ENCODE measurements around the gene PRDM7.
"Not testable (repeated sequence)": the region's sequence is repeated elsewhere in the genome, so short reads cannot be mapped to it uniquely, and the experiment has no call there.

PRDM7 gene

GRCh38 chr16:90012991-90013745 lies 64.0 kb downstream of the PRDM7 start:
- TF ChIP-seq, protein P1, sequence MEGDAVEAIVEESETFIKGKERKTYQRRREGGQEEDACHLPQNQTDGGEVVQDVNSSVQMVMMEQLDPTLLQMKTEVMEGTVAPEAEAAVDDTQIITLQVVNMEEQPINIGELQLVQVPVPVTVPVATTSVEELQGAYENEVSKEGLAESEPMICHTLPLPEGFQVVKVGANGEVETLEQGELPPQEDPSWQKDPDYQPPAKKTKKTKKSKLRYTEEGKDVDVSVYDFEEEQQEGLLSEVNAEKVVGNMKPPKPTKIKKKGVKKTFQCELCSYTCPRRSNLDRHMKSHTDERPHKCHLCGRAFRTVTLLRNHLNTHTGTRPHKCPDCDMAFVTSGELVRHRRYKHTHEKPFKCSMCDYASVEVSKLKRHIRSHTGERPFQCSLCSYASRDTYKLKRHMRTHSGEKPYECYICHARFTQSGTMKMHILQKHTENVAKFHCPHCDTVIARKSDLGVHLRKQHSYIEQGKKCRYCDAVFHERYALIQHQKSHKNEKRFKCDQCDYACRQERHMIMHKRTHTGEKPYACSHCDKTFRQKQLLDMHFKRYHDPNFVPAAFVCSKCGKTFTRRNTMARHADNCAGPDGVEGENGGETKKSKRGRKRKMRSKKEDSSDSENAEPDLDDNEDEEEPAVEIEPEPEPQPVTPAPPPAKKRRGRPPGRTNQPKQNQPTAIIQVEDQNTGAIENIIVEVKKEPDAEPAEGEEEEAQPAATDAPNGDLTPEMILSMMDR (IDR thresholded peaks at IDR 0.05; ENCODE audit: insufficient read depth, missing control alignments) = no peak
- no peak for DNase-seq (ENCODE audit: insufficient read length, low spot score)
- no peak for FAIRE-seq

DNA sequence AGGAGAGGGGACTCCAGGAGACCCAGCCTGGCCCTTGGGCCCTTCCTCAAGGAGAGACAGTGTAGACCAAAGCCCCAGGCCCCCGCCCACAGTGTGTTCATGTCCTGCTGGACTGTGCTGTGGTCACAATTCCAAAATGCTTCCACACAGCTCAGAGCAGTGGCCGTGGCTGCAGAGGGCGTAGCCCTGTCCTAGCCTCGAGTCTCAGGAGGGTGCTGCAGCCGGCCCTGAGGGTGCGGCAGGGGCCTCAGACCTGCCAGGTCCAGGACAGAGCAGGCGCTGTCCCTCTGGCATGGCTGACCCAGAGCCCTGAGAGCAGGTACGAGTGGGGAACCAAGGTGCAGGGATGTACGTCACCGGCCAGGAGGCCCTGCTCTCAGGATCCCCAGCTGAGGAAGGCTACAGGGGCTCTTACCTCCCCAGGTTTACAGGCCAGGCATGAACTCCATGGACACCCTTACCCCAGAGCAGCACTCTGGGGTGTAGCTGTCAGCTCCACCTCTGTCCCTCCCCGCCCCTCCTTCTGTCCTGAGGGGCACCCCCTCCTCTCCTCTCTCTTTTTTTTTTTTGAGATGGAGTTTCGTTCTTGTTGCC lies 65.1 kb downstream of the PRDM7 start:
- no peak for DNase-seq (ENCODE audit: insufficient read length, low spot score)
- FAIRE-seq = no peak
- TF ChIP-seq, protein P1 (IDR thresholded peaks at IDR 0.05; ENCODE audit: insufficient read depth, missing control alignments) = no peak

DNA sequence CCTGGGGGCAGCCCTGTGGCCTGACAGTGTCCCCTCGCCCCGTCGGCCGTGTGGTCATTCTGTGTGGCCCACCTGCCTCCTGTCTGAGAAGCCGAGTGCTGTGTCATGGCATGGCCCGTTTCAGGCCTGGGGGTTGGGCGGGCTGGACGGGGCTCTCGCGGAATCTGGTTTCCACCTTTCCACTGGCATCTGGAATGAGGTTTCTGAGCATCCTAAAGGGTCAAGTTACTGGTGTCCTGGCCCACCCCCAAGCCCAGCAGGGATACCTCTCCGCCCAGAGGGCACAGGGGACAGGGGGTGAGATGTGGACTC lies 65.7 kb downstream of the PRDM7 start:
- no peak for FAIRE-seq
- TF ChIP-seq, protein P1 (IDR thresholded peaks at IDR 0.05; ENCODE audit: insufficient read depth, missing control alignments) = no peak

DNA sequence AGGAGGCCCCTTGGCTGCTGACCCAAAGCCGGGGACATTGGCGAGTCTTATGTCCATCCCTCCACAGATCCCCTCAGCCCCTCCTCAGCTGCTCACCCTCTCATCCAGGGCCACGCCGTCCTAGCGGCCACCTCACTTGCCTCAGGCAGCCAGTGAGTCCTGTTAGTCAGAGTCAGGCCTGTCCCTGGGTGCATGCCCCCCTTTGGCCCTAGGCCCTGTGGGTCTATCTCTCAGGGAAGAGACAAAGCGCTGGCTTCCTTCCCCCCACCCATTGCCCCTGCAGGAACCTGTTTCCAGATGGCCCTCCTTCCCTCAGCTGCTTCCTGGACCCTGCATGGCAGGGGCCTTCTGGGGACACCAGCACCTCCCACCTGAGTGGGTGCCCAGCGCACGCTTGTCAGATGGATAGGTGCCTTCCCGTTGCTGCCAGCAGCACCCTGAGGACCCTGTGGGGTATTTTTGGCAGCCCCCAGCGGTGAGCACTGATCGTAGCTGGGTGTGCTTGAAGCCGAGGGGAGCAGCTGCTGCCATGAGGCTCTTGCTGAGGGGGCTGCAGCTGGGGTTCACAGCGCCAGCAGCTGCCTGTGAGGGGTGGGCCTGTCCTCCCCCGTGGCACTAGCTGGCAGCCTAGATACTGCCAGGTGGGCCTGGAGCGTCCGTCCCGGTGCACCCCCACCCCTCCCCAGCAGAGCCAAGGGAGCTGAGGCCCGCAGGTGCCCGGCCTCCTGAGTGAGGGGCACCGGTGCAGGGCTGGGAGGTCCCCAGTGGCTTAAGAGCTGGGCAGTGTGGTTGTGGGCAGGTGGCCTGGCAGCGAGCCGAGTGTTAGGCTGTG lies 66.2 kb downstream of the PRDM7 start:
- FAIRE-seq (no peak), DNase-seq (ENCODE audit: insufficient read length, low spot score) (no peak)
- TF ChIP-seq, protein P1 (IDR thresholded peaks at IDR 0.05; ENCODE audit: insufficient read depth, missing control alignments) = no peak

More for the DNA sequence above, 65.7 kb downstream of the PRDM7 start:
- DNase-seq (ENCODE audit: insufficient read length, low spot score) = no peak

GRCh38 chr16:90009172-90009899 lies 67.8 kb downstream of the PRDM7 start:
- no peak for FAIRE-seq
- DNase-seq (ENCODE audit: insufficient read length, low spot score) = no peak
- TF ChIP-seq, protein P1 (IDR thresholded peaks at IDR 0.05; ENCODE audit: insufficient read depth, missing control alignments) = no peak

DNA sequence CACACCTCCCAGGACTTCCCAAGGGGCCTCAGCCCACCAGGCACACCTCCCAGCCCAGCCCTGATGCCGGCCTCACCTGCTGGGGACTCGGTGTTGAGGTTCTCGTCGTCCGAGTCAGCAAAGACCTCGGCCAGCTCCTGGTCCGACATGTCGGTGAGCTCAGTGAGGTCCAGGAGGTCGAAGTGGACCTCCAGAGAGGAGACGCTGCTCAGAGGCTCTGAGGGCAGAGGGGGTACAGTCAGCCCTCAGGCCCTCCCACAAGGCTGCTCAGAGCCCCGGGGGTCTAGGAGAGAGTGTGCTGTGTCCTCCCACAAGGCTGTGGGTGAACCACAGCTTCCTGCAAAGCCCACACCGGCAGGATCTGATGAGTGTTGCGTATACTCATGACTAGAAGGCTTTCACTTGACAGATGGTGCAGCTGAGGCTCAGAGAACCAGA lies 68.4 kb downstream of the PRDM7 start:
- FAIRE-seq (no peak), DNase-seq (ENCODE audit: insufficient read length, low spot score) (no peak)
- TF ChIP-seq, protein P1 (IDR thresholded peaks at IDR 0.05; ENCODE audit: insufficient read depth, missing control alignments) = no peak

- FAIRE-seq; DNase-seq (ENCODE audit: insufficient read length, low spot score): not testable (repeated sequence)
Measured at GRCh38 chr16:90007635-90008234, 69.4 kb downstream of the PRDM7 start.

Measured in D721Med (cell line).